ENCODE results near the gene ENOX2.
"Not testable (repeated sequence)": the region's sequence is repeated elsewhere in the genome, so short reads cannot be mapped to it uniquely, and the experiment has no call there.

The ENOX2 gene

GRCh38 chrX:130933358-130933757 is 30.3 kb upstream of the ENOX2 start:
- no peak for ATAC-seq
- TF ChIP-seq PPARA (CRISPR knock-in tag; IDR thresholded peaks at IDR 0.05; ENCODE audit: borderline replicate concordance) = no peak
- no peak for TF ChIP-seq PATZ1 (CRISPR knock-in tag; IDR thresholded peaks at IDR 0.05; ENCODE audit: borderline replicate concordance)
- TF ChIP-seq GLIS3 (CRISPR knock-in tag; IDR thresholded peaks at IDR 0.05) = no peak
- TF ChIP-seq ZC3H10 (CRISPR knock-in tag; IDR thresholded peaks at IDR 0.05) = no peak
- no peak for TF ChIP-seq CREB5 (CRISPR knock-in tag; IDR thresholded peaks at IDR 0.05; ENCODE audit: low read depth)
- no peak for TF ChIP-seq ZNF565 (CRISPR knock-in tag; conservative IDR thresholded peaks at IDR 0.05; ENCODE audit: low read depth)
- TF ChIP-seq ARNTL (CRISPR knock-in tag; IDR thresholded peaks at IDR 0.05; ENCODE audit: borderline replicate concordance, low read depth) = no peak
- TF ChIP-seq ZNF8 (CRISPR knock-in tag; IDR thresholded peaks at IDR 0.05) = no peak
- no peak for TF ChIP-seq TOX (CRISPR knock-in tag; IDR thresholded peaks at IDR 0.05; ENCODE audit: borderline replicate concordance)
- TF ChIP-seq ESRRG (CRISPR knock-in tag; IDR thresholded peaks at IDR 0.05) = no peak
- TF ChIP-seq ZNF70 (CRISPR knock-in tag; IDR thresholded peaks at IDR 0.05) = no peak
- TF ChIP-seq, protein P1, sequence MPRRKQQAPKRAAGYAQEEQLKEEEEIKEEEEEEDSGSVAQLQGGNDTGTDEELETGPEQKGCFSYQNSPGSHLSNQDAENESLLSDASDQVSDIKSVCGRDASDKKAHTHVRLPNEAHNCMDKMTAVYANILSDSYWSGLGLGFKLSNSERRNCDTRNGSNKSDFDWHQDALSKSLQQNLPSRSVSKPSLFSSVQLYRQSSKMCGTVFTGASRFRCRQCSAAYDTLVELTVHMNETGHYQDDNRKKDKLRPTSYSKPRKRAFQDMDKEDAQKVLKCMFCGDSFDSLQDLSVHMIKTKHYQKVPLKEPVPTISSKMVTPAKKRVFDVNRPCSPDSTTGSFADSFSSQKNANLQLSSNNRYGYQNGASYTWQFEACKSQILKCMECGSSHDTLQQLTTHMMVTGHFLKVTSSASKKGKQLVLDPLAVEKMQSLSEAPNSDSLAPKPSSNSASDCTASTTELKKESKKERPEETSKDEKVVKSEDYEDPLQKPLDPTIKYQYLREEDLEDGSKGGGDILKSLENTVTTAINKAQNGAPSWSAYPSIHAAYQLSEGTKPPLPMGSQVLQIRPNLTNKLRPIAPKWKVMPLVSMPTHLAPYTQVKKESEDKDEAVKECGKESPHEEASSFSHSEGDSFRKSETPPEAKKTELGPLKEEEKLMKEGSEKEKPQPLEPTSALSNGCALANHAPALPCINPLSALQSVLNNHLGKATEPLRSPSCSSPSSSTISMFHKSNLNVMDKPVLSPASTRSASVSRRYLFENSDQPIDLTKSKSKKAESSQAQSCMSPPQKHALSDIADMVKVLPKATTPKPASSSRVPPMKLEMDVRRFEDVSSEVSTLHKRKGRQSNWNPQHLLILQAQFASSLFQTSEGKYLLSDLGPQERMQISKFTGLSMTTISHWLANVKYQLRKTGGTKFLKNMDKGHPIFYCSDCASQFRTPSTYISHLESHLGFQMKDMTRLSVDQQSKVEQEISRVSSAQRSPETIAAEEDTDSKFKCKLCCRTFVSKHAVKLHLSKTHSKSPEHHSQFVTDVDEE (CRISPR knock-in tag; IDR thresholded peaks at IDR 0.05) = no peak
- TF ChIP-seq SNAI2 (CRISPR knock-in tag; IDR thresholded peaks at IDR 0.05) = no peak
- TF ChIP-seq OSR1 (CRISPR knock-in tag; IDR thresholded peaks at IDR 0.05) = no peak
- no peak for TF ChIP-seq TCF4 (CRISPR knock-in tag; IDR thresholded peaks at IDR 0.05; ENCODE audit: borderline replicate concordance)
- no peak for TF ChIP-seq CSDC2 (CRISPR knock-in tag; IDR thresholded peaks at IDR 0.05)
- TF ChIP-seq, protein P2, sequence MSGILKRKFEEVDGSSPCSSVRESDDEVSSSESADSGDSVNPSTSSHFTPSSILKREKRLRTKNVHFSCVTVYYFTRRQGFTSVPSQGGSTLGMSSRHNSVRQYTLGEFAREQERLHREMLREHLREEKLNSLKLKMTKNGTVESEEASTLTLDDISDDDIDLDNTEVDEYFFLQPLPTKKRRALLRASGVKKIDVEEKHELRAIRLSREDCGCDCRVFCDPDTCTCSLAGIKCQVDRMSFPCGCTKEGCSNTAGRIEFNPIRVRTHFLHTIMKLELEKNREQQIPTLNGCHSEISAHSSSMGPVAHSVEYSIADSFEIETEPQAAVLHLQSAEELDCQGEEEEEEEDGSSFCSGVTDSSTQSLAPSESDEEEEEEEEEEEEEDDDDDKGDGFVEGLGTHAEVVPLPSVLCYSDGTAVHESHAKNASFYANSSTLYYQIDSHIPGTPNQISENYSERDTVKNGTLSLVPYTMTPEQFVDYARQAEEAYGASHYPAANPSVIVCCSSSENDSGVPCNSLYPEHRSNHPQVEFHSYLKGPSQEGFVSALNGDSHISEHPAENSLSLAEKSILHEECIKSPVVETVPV (CRISPR knock-in tag; IDR thresholded peaks at IDR 0.05) = no peak
- TF ChIP-seq ZFP30 (CRISPR knock-in tag; IDR thresholded peaks at IDR 0.05) = no peak
- TF ChIP-seq ZFP3 (CRISPR knock-in tag; IDR thresholded peaks at IDR 0.05) = no peak
- no peak for TF ChIP-seq ISL1 (CRISPR knock-in tag; IDR thresholded peaks at IDR 0.05)

- not testable (repeated sequence) for ATAC-seq
Measured at GRCh38 chrX:130920405-130920804, 17.4 kb upstream of the ENOX2 start.

- ATAC-seq = not testable (repeated sequence)
Measured at GRCh38 chrX:130919676-130920075, 16.7 kb upstream of the ENOX2 start.

DNA sequence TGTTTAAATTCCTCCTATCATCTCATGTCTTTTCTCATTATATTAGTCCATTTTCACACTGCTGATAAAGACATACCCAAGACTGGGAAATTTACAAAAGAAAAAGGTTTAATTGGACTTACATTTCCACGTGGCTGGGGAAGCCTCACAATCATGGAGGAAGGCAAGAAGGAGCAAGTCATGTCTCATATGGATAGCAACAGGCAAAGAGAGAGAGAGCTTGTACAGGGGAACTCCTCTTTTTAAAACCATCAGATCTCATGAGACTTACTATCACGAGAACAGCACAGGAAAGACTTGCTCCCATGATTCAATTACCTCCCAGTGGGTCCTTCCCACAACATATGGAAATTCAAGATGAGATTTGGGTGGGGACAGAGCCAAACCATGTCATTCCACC is 15.5 kb upstream of the ENOX2 start:
- not testable (repeated sequence) for ATAC-seq

DNA sequence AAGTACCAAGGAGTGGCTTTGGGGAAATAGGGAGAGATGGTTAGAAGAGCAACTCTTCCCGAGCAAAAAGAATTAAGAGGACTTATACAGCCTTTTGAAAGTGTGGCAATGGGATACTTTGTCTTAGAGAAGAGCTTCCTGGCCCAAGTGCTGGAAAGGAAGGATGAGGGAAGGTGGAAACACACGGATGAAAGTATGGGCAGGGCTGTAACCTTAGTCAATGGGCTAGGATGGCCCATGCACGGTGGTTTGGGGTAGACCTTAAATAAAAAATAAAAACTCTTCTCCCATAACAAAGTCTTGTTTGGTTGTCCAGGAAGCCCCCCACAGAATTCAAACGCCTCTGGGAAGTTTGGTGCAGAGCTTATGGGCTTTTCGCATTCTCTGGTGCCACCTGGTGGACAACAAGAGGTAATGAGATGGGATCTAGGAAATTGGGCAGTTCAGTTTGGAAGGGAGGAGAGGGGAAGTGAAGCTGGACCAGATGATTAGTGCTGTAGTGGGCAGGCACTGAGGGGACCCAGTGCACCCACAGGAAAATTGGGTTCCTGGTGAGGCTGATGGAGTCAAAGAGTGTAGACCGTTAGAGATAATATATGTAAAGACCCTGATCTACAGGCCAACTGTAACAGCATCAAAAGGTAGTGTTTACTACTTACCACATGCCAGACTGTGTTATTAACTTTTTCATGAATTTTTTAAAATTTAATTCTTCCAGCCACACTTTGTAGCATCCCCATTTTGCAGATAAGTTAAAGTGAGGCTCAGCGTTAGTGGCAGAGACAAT is 13.8 kb upstream of the ENOX2 start:
- peak; percentile 89 for ATAC-seq
- TF ChIP-seq ZFP3 (CRISPR knock-in tag; IDR thresholded peaks at IDR 0.05) (no peak), SNAI2 (CRISPR knock-in tag; IDR thresholded peaks at IDR 0.05) (no peak), ZFP30 (CRISPR knock-in tag; IDR thresholded peaks at IDR 0.05) (no peak), BACH2 (CRISPR knock-in tag; IDR thresholded peaks at IDR 0.05; ENCODE audit: borderline replicate concordance) (no peak), PATZ1 (CRISPR knock-in tag; IDR thresholded peaks at IDR 0.05; ENCODE audit: borderline replicate concordance) (no peak), RARB (CRISPR knock-in tag; IDR thresholded peaks at IDR 0.05) (no peak), ESRRG (CRISPR knock-in tag; IDR thresholded peaks at IDR 0.05) (no peak), TCF4 (CRISPR knock-in tag; IDR thresholded peaks at IDR 0.05; ENCODE audit: borderline replicate concordance) (no peak), OSR1 (CRISPR knock-in tag; IDR thresholded peaks at IDR 0.05) (no peak)
- TF ChIP-seq, protein P1 (CRISPR knock-in tag; IDR thresholded peaks at IDR 0.05) = no peak

All from SK-N-SH treated with all-trans-retinoic acid at 6 μM for 48 hours (cell line).